ENCODE data around the gene TMEM41B.

DNA sequence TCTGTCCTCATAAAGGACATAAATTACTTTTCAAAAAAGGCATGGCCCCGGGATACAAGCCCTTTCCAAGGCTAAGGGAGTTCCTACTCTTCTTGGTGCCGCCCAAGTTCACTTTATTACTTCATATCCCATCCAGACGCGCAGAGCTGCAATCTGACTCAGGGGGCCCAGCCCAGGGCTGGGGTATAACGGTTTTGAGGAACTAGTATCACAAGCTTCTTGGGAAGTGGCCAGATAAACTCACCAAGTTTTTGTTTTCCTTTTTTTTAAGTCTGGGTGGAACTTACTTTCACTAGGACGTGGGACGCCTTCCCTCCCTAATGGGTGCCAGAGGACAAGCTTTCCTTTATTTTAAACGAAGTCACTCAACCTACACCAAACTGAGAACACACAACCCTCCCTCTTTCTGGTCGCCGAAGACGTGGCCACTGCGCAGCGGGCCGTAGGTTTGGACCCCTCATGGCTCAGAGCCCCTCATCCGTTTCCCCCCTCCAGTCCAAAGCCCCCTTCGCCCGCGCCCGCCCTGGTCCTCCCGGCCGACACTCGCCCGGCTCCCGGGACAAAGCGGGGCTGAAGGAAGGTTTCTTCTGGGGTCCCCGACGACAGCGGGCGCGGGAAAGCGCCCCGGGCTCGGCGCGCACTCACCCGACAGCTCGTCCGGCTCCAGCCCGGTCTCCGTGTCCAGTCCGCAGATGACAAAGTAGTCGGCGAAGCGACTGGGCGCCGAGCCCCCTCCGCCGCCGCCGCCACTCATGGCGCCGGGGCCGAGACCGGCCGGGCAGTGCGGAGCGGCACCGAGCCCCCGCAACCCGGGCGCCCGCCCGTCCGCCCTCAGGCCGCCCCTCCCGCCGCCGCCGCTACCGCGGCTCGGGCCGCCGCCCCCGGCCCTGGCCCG lies 49.8 kb downstream of the TMEM41B start:
- peak in 2 of 3 donors; percentile 7 to 14 for TF ChIP-seq POLR2AphosphoS5 (IDR thresholded peaks at IDR 0.05)
- no peak for TF ChIP-seq CTCF (IDR thresholded peaks at IDR 0.05)
